OCI-LY7 (cell line): ENCODE measurements around the gene RNF157. TPM values are rescaled to one million over a fixed set of nuclear protein-coding genes. Genes with fewer than 3 reads are reported as not detected.

ENCODE experiments used
- BruUV-seq: library from RNA; stranded (reverse); fragments of 400-500 nt; replicated peaks from 2 replicates; lab custom pipeline; 2021; lab: Mats Ljungman, UMichigan
- CTCF ChIA-PET: fragments of 300-600 bp; sonication (Branson Sonifier 250); formaldehyde crosslinking; loops from one replicate; lab custom pipeline; 2022; ENCODE audit warnings: antibody characterized with exemption; ENCODE audit not compliant: unreplicated experiment; lab: Charles Lee
- POLR2A ChIA-PET: fragments of 300-600 bp; sonication (Branson Sonifier 250); formaldehyde crosslinking; loops from one replicate; lab custom pipeline; 2022; ENCODE audit warnings: antibody characterized with exemption; lab: Charles Lee
- DNase-seq: peaks from one replicate; pipeline ENCODE4 v3.0.0-alpha.2; 2015; ENCODE audit warnings: low spot score
- H2AFZ ChIP-seq: fragments of 200-600 bp; sonication (generic), shearing (Covaris generic); 2 replicates; pipeline ENCODE4 v1.6.1; 2014; ENCODE audit warnings: mild to moderate bottlenecking, antibody characterized with exemption, low read length, moderate library complexity
- H3K27ac ChIP-seq: fragments of 200-600 bp; sonication (generic); 2 replicates; pipeline ENCODE4 v1.5.1; 2014; ENCODE audit warnings: mixed run types, low read depth, mild to moderate bottlenecking, moderate library complexity, low read length, inconsistent platforms; ENCODE audit not compliant: poor library complexity, severe bottlenecking
- H3K36me3 ChIP-seq: fragments of 200-600 bp; sonication (generic); 2 replicates; pipeline ENCODE4 v1.6.1; 2014; ENCODE audit warnings: mild to moderate bottlenecking, antibody characterized with exemption, low read length, moderate library complexity, mixed read lengths; ENCODE audit not compliant: insufficient read depth
- H3K4me1 ChIP-seq: fragments of 200-600 bp; sonication (generic); 2 replicates; pipeline ENCODE4 v1.5.1; 2014; ENCODE audit warnings: mild to moderate bottlenecking, low read length; ENCODE audit not compliant: insufficient read depth, poor library complexity, severe bottlenecking
- H3K4me2 ChIP-seq: fragments of 200-600 bp; sonication (generic); 2 replicates; pipeline ENCODE4 v1.6.1; 2014; ENCODE audit warnings: mild to moderate bottlenecking, low read length
- H3K4me3 ChIP-seq: fragments of 200-600 bp; sonication (generic); 2 replicates; pipeline ENCODE4 v1.5.1; 2014; ENCODE audit warnings: mild to moderate bottlenecking, low read depth, low read length; ENCODE audit not compliant: poor library complexity, severe bottlenecking
- H3K79me2 ChIP-seq: fragments of 200-600 bp; sonication (generic); 2 replicates; pipeline ENCODE4 v1.6.1; 2016; ENCODE audit warnings: low read depth, mild to moderate bottlenecking, low read length, moderate library complexity, mixed read lengths; ENCODE audit not compliant: insufficient read depth
- H3K9me2 ChIP-seq: fragments of 200-600 bp; sonication (generic); 2 replicates; pipeline ENCODE4 v1.6.1; 2016; ENCODE audit warnings: mild to moderate bottlenecking, low read length, mixed read lengths; ENCODE audit not compliant: insufficient read depth
- H3K9me3 ChIP-seq: fragments of 200-600 bp; sonication (generic); 2 replicates; pipeline ENCODE4 v1.6.1; 2014; ENCODE audit warnings: mild to moderate bottlenecking, mixed run types, low read length, mixed read lengths
- H4K20me1 ChIP-seq: fragments of 200-600 bp; sonication (generic); 2 replicates; pipeline ENCODE4 v1.6.1; 2014; ENCODE audit warnings: mild to moderate bottlenecking, antibody characterized with exemption, low read length, moderate library complexity, mixed read lengths; ENCODE audit not compliant: insufficient read depth
- CTCF ChIP-seq: fragments of 200-600 bp; sonication (generic); conservative IDR thresholded peaks from 2 replicates; pipeline ENCODE4 v1.5.1; 2014; ENCODE audit warnings: mild to moderate bottlenecking, antibody characterized with exemption, low read length, moderate library complexity, mixed read lengths
- EZH2phosphoT487 ChIP-seq: fragments of 200-600 bp; sonication (generic); IDR thresholded peaks from 2 replicates; pipeline ENCODE4 v1.6.1; 2018; ENCODE audit warnings: low read depth, borderline replicate concordance, mild to moderate bottlenecking, mixed run types, antibody characterized with exemption, low read length, moderate library complexity, mixed read lengths
- intact Hi-C: fragments of 100-400 bp; cut with micrococcal nuclease; formaldehyde crosslinking; loops from one replicate; pipeline ENCODE4 v1.10.0; 2022; ENCODE audit not compliant: unreplicated experiment
- total RNA-seq, 2 experiments: library from RNA; depleted of rRNA in 1 of 2; stranded (reverse); fragments of >200 nt in 1 of 2; shearing (Covaris generic) in 1 of 2; gene quantifications; 2 replicates each; pipeline ENCODE4 v1.2.3, GENCODE V29; 2014 to 2022

The RNF157 gene
- total RNA-seq, 2 experiments from 2014 or later, result 0.28 to 1.3 TPM

- H3K9me3 ChIP-seq, result no peaks in the 10 kb centered on the region
- no peaks in the 10 kb centered on the region for H4K20me1 ChIP-seq
- BruUV-seq, result no TSS peak
- H3K4me3 ChIP-seq, result no peak overlapping the region
- TF ChIP-seq EZH2phosphoT487 (no peak), CTCF (no peak)
- intact Hi-C loops, result no loop called here
- no peak for DNase-seq
- no peaks in the 10 kb centered on the region for H3K79me2 ChIP-seq
- no peaks in the 10 kb centered on the region for H3K36me3 ChIP-seq
- H3K4me2 ChIP-seq, result no peak overlapping the region
- no peaks in the 10 kb centered on the region for H3K9me2 ChIP-seq
- no peak overlapping the region for H3K27ac ChIP-seq
- CTCF ChIA-PET, result interaction anchor here (0.6 kb wide), 1 partner anchor 119 kb away, joined by 6 read pairs; no protein-coding TSS in a partner anchor
- POLR2A ChIA-PET, result interaction anchor here (0.6 to 0.7 kb wide), 2 partner anchors 89 to 263 kb away, joined by 3 read pairs; no protein-coding TSS in a partner anchor
- no peak overlapping the region for H2AFZ ChIP-seq
- H3K4me1 ChIP-seq, result peaks cover 49% of the 10 kb centered on the region
Observed at GRCh38 chr17:76138896-76139752, 101.2 kb downstream of the RNF157 start.

DNA sequence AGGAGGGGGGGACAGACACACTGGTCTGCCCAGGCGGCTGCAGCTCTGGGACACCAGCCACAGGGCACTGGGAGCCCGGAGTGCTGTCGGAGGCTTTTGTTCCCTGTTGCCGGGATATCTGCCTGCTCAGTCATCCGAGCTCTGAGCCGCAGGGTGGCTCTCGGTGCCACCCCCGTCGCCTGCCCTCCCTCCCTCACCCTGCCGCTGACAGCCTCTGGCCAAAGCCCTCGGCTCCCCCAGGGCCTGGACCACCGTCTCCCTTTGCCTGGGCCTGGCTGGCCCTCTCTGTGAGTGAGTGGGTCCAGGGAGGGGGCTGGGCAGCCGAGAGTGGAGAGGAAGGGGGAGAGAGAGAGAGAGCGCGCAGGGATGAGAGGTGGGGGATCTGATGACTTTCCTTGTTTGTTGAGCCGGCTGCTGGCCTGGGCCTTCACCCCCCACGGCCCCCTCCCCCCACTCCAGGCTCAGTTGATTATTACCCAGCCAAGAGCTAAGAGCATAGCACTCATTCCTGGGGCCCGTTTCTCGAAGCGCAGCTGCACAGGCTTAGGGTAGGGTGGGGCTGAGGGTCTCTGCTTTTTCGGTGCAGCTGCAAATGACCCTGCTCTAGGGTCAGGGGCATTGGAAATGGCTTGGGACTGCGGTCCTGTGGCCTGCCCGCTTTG is 101.9 kb downstream of the RNF157 start:
- no peaks in the 10 kb centered on the region for H3K36me3 ChIP-seq
- H3K4me3 ChIP-seq, result no peak overlapping the region
- DNase-seq, result no peak
- POLR2A ChIA-PET, result interaction anchor here (0.6 to 0.7 kb wide), 2 partner anchors 90 to 264 kb away, joined by 3 read pairs; no protein-coding TSS in a partner anchor
- peaks cover 49% of the 10 kb centered on the region for H3K4me1 ChIP-seq
- no peaks in the 10 kb centered on the region for H4K20me1 ChIP-seq
- no peaks in the 10 kb centered on the region for H3K79me2 ChIP-seq
- H2AFZ ChIP-seq, result no peak overlapping the region
- no peak overlapping the region for H3K4me2 ChIP-seq
- H3K27ac ChIP-seq, result no peak overlapping the region
- no peaks in the 10 kb centered on the region for H3K9me3 ChIP-seq
- no peaks in the 10 kb centered on the region for H3K9me2 ChIP-seq
- BruUV-seq, result no TSS peak
- CTCF ChIA-PET, result interaction anchor here (0.6 kb wide), 1 partner anchor 119 kb away, joined by 6 read pairs; no protein-coding TSS in a partner anchor
- intact Hi-C loops, result no loop called here
- TF ChIP-seq CTCF (no peak), EZH2phosphoT487 (no peak)
